Astrocyte (in vitro differentiated cells and primary cell): ENCODE measurements around the gene RO60. TPM values are rescaled to one million over a fixed set of nuclear protein-coding genes. Genes with fewer than 3 reads are reported as not detected.

ENCODE experiments used
- DNase-seq: peaks from one replicate; pipeline ENCODE4 v3.0.0-alpha.2; 2010; ENCODE audit warnings: low read depth
- FAIRE-seq: peaks from 2 replicates; lab custom pipeline; 2011; peaks lifted over from hg19 to GRCh38; lab: Jason Lieb, UNC
- H2AFZ ChIP-seq: 2 replicates; pipeline ENCODE4 v1.6.0; 2012; ENCODE audit warnings: low read depth, low read length, inconsistent platforms
- H3K27ac ChIP-seq: 2 replicates; pipeline ENCODE4 v1.5.1; 2011; ENCODE audit warnings: low read depth, low read length, inconsistent platforms
- H3K27me3 ChIP-seq: 2 replicates; pipeline ENCODE4 v1.6.0; 2011; ENCODE audit warnings: low read length, inconsistent platforms; ENCODE audit not compliant: insufficient read depth
- H3K36me3 ChIP-seq: 2 replicates; pipeline ENCODE4 v1.5.1; 2011; ENCODE audit warnings: low read length, inconsistent platforms; ENCODE audit not compliant: insufficient read depth
- H3K4me1 ChIP-seq: 2 replicates; pipeline ENCODE4 v1.5.1; 2011; ENCODE audit warnings: low read length, inconsistent platforms; ENCODE audit not compliant: insufficient read depth
- H3K4me2 ChIP-seq: 2 replicates; pipeline ENCODE4 v1.6.0; 2012; ENCODE audit warnings: low read length, inconsistent platforms
- H3K4me3 ChIP-seq: 2 replicates; pipeline ENCODE4 v1.5.1; 2011; ENCODE audit warnings: low read depth, mild to moderate bottlenecking, low read length, inconsistent platforms; ENCODE audit not compliant: insufficient read depth
- H3K79me2 ChIP-seq: 2 replicates; pipeline ENCODE4 v1.6.0; 2012; ENCODE audit warnings: mild to moderate bottlenecking, low read length, inconsistent platforms; ENCODE audit not compliant: insufficient read depth
- H3K9ac ChIP-seq: 2 replicates; pipeline ENCODE4 v1.6.0; 2012; ENCODE audit warnings: mild to moderate bottlenecking, low read length, inconsistent platforms
- H3K9me3 ChIP-seq: 2 replicates; pipeline ENCODE4 v1.5.1; 2012; ENCODE audit warnings: low read depth, mild to moderate bottlenecking, low read length, inconsistent platforms; ENCODE audit not compliant: insufficient read depth
- H4K20me1 ChIP-seq: 2 replicates; pipeline ENCODE4 v1.6.0; 2012; ENCODE audit warnings: low read length, inconsistent platforms; ENCODE audit not compliant: insufficient read depth
- H3K27ac Mint-ChIP-seq: one replicate; pipeline ENCODE4 v1.8.0; 2021; ENCODE audit warnings: mild to moderate bottlenecking, mixed read lengths; ENCODE audit not compliant: unreplicated experiment
- H3K27me3 Mint-ChIP-seq: one replicate; pipeline ENCODE4 v1.8.0; 2021; ENCODE audit warnings: low read depth, mixed read lengths; ENCODE audit not compliant: unreplicated experiment
- H3K36me3 Mint-ChIP-seq: one replicate; pipeline ENCODE4 v1.8.0; 2021; ENCODE audit warnings: low read depth, mixed read lengths; ENCODE audit not compliant: unreplicated experiment
- H3K4me1 Mint-ChIP-seq: one replicate; pipeline ENCODE4 v1.8.0; 2021; ENCODE audit warnings: low read depth, mixed read lengths; ENCODE audit not compliant: unreplicated experiment
- H3K4me3 Mint-ChIP-seq: one replicate; pipeline ENCODE4 v1.8.0; 2021; ENCODE audit warnings: mild to moderate bottlenecking, moderate library complexity, mixed read lengths; ENCODE audit not compliant: unreplicated experiment
- H3K9me3 Mint-ChIP-seq: one replicate; pipeline ENCODE4 v1.8.0; 2021; ENCODE audit warnings: mild to moderate bottlenecking, mixed read lengths; ENCODE audit not compliant: unreplicated experiment
- EZH2 ChIP-seq: IDR thresholded peaks from 2 replicates; pipeline ENCODE4 v1.6.1; 2012; ENCODE audit warnings: mild to moderate bottlenecking, low read length, inconsistent platforms; ENCODE audit not compliant: insufficient read depth
- total RNA-seq: library from RNA; stranded (reverse); gene quantifications from 2 replicates; pipeline ENCODE4 v1.2.1, GENCODE V29; 2021
- TF ChIP-seq, protein P1 (sequence below): IDR thresholded peaks from 2 replicates; pipeline ENCODE4 v1.5.1; 2011; ENCODE audit warnings: low read depth, mild to moderate bottlenecking, inconsistent platforms, low read length, moderate library complexity; ENCODE audit not compliant: insufficient read depth

RO60 gene
- total RNA-seq, 1 donor from 2014 or later, result 134 TPM

GRCh38 chr1:193013707-193014106 is 45.7 kb upstream of the RO60 start:
- no peak for TF ChIP-seq EZH2
- TF ChIP-seq, protein P1, sequence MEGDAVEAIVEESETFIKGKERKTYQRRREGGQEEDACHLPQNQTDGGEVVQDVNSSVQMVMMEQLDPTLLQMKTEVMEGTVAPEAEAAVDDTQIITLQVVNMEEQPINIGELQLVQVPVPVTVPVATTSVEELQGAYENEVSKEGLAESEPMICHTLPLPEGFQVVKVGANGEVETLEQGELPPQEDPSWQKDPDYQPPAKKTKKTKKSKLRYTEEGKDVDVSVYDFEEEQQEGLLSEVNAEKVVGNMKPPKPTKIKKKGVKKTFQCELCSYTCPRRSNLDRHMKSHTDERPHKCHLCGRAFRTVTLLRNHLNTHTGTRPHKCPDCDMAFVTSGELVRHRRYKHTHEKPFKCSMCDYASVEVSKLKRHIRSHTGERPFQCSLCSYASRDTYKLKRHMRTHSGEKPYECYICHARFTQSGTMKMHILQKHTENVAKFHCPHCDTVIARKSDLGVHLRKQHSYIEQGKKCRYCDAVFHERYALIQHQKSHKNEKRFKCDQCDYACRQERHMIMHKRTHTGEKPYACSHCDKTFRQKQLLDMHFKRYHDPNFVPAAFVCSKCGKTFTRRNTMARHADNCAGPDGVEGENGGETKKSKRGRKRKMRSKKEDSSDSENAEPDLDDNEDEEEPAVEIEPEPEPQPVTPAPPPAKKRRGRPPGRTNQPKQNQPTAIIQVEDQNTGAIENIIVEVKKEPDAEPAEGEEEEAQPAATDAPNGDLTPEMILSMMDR, result no peak
- Histone ChIP-seq H3K9ac (no peak overlapping the region), H3K4me3 (no peak overlapping the region), H3K79me2 (no peaks in the 10 kb centered on the region), H3K4me1 (peaks cover 5% of the 10 kb centered on the region), H3K4me2 (no peak overlapping the region), H3K9me3 (no peaks in the 10 kb centered on the region), H4K20me1 (no peaks in the 10 kb centered on the region), H3K27me3 (no peaks in the 10 kb centered on the region), H2AFZ (no peak overlapping the region), H3K36me3 (no peaks in the 10 kb centered on the region), H3K27ac (no peak overlapping the region)
- Mint-ChIP-seq H3K27ac (no peak overlapping the region), H3K9me3 (no peaks in the 10 kb centered on the region), H3K36me3 (no peaks in the 10 kb centered on the region), H3K27me3 (no peaks in the 10 kb centered on the region), H3K4me1 (peaks cover 11% of the 10 kb centered on the region), H3K4me3 (no peak overlapping the region)
- DNase-seq, result no peak
- FAIRE-seq, result no peak

DNA sequence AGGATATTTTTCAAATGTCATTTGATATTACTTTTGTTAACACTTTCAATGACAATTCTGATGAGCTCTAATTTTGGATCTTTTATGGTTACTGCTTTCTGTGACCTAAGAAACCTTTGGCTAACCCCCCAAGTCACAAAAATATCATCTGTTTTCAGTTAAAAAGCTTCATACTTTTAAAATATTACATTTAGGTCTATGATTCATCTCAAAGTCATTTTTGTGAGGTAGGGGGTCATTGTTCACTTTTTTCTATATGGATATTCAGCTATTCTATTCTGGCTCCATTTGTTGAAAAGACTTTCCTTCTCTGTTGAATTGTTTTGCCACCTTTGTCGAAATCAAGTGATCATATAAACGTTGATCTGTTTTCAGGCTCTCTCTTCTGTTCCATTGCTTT is 45.0 kb upstream of the RO60 start:
- no peak overlapping the region for H3K9ac ChIP-seq
- Mint-ChIP-seq H3K4me3 (no peak overlapping the region), H3K9me3 (no peaks in the 10 kb centered on the region), H3K4me1 (peaks cover 11% of the 10 kb centered on the region), H3K27me3 (no peaks in the 10 kb centered on the region), H3K27ac (no peak overlapping the region), H3K36me3 (no peaks in the 10 kb centered on the region)
- H3K4me2 ChIP-seq, result peak overlapping the region; percentile 8
- DNase-seq, result peak; percentile 15
- TF ChIP-seq, protein P1, result no peak
- TF ChIP-seq EZH2, result no peak
- no peak overlapping the region for H3K27ac ChIP-seq
- no peaks in the 10 kb centered on the region for H4K20me1 ChIP-seq
- H3K36me3 ChIP-seq, result no peaks in the 10 kb centered on the region
- FAIRE-seq, result no peak
- no peaks in the 10 kb centered on the region for H3K27me3 ChIP-seq
- no peaks in the 10 kb centered on the region for H3K9me3 ChIP-seq
- no peak overlapping the region for H3K4me3 ChIP-seq
- H3K79me2 ChIP-seq, result no peaks in the 10 kb centered on the region
- no peak overlapping the region for H2AFZ ChIP-seq
- peaks cover 5% of the 10 kb centered on the region for H3K4me1 ChIP-seq

- Histone ChIP-seq H3K36me3 (no peaks in the 10 kb centered on the region), H3K9ac (no peak overlapping the region), H3K4me1 (peaks cover 5% of the 10 kb centered on the region), H2AFZ (no peak overlapping the region), H3K79me2 (no peaks in the 10 kb centered on the region), H3K27me3 (no peaks in the 10 kb centered on the region), H3K9me3 (no peaks in the 10 kb centered on the region), H3K4me3 (no peak overlapping the region), H3K4me2 (no peak overlapping the region), H3K27ac (no peak overlapping the region), H4K20me1 (no peaks in the 10 kb centered on the region)
- Mint-ChIP-seq H3K27ac (no peak overlapping the region), H3K9me3 (no peaks in the 10 kb centered on the region), H3K36me3 (no peaks in the 10 kb centered on the region), H3K27me3 (no peaks in the 10 kb centered on the region), H3K4me1 (peaks cover 11% of the 10 kb centered on the region), H3K4me3 (no peak overlapping the region)
- DNase-seq (no peak), FAIRE-seq (no peak)
- TF ChIP-seq, protein P1, result no peak
- no peak for TF ChIP-seq EZH2
These were observed 42.6 kb upstream of the RO60 start for GRCh38 chr1:193016788-193017187.
